IMR-90 (cell line): Measurements from ENCODE around the gene PQBP1.

ENCODE experiments used
- BHLHE40 ChIP-seq: fragments of 150-350 bp; IDR thresholded peaks from 2 replicates; pipeline ENCODE4 v1.6.1; 2016; ENCODE audit warnings: mild to moderate bottlenecking, low read depth, low read length
- CEBPB ChIP-seq: IDR thresholded peaks from 2 replicates; pipeline ENCODE4 v1.6.1; 2012; ENCODE audit warnings: low read depth, low read length, improper control_type of control experiment
- CHD1 ChIP-seq: IDR thresholded peaks from 2 replicates; pipeline ENCODE4 v1.6.1; 2012; ENCODE audit warnings: low read depth, low read length, improper control_type of control experiment
- CTCF ChIP-seq: conservative IDR thresholded peaks from 2 replicates; pipeline ENCODE4 v1.5.1; 2012; ENCODE audit warnings: mild to moderate bottlenecking, low read depth, low read length, improper control_type of control experiment
- ELK1 ChIP-seq: fragments of 150-350 bp; IDR thresholded peaks from 2 replicates; pipeline ENCODE4 v1.6.1; 2016; ENCODE audit warnings: low read depth, mild to moderate bottlenecking, low read length, moderate library complexity, borderline replicate concordance
- MAFK ChIP-seq: IDR thresholded peaks from 2 replicates; pipeline ENCODE4 v1.6.1; 2012; ENCODE audit warnings: low read depth, low read length, improper control_type of control experiment
- MAZ ChIP-seq: IDR thresholded peaks from 2 replicates; pipeline ENCODE4 v1.6.1; 2012; ENCODE audit warnings: low read depth, mild to moderate bottlenecking, low read length, improper control_type of control experiment, moderate library complexity, borderline replicate concordance
- MXI1 ChIP-seq: IDR thresholded peaks from 2 replicates; pipeline ENCODE4 v1.6.1; 2012; ENCODE audit warnings: low read depth, mild to moderate bottlenecking, low read length, moderate library complexity, borderline replicate concordance
- POLR2A ChIP-seq: IDR thresholded peaks from 2 replicates; pipeline ENCODE4 v1.6.1; 2012; ENCODE audit warnings: mild to moderate bottlenecking, low read depth, low read length
- RAD21 ChIP-seq: IDR thresholded peaks from 2 replicates; pipeline ENCODE4 v1.6.1; 2012; ENCODE audit warnings: low read length, improper control_type of control experiment
- RCOR1 ChIP-seq: IDR thresholded peaks from 2 replicates; pipeline ENCODE4 v1.6.1; 2012; ENCODE audit warnings: mild to moderate bottlenecking, low read length, improper control_type of control experiment; ENCODE audit not compliant: insufficient replicate concordance
- RFX5 ChIP-seq: IDR thresholded peaks from 2 replicates; pipeline ENCODE4 v1.8.0; 2012; ENCODE audit warnings: low read depth, mild to moderate bottlenecking, low read length, moderate library complexity
- SMC3 ChIP-seq: fragments of 150-350 bp; IDR thresholded peaks from 2 replicates; pipeline ENCODE4 v1.6.1; 2016; ENCODE audit warnings: low read depth, mild to moderate bottlenecking, antibody characterized with exemption, low read length, moderate library complexity
- USF2 ChIP-seq: fragments of 150-350 bp; IDR thresholded peaks from 2 replicates; pipeline ENCODE4 v1.6.1; 2017; ENCODE audit warnings: mild to moderate bottlenecking, antibody characterized with exemption, low read length, low read depth

GRCh38 chrX:48913605-48914366 lies 16.1 kb downstream of the PQBP1 start:
- TF ChIP-seq CTCF (no peak), POLR2A (no peak), RCOR1 (no peak), CEBPB (no peak), USF2 (no peak), BHLHE40 (no peak), MAFK (no peak), MXI1 (no peak), MAZ (no peak), SMC3 (no peak), CHD1 (no peak), RFX5 (no peak), RAD21 (no peak), ELK1 (no peak)
